ENCODE measurements around the gene PANK4.

Gene PANK4

GRCh38 chr1:2520206-2520605, 6.2 kb downstream of the PANK4 start:
- no peak overlapping the region for H3K4me3 ChIP-seq (ENCODE audit: low read depth, low read length)
- TF ChIP-seq, protein P1, sequence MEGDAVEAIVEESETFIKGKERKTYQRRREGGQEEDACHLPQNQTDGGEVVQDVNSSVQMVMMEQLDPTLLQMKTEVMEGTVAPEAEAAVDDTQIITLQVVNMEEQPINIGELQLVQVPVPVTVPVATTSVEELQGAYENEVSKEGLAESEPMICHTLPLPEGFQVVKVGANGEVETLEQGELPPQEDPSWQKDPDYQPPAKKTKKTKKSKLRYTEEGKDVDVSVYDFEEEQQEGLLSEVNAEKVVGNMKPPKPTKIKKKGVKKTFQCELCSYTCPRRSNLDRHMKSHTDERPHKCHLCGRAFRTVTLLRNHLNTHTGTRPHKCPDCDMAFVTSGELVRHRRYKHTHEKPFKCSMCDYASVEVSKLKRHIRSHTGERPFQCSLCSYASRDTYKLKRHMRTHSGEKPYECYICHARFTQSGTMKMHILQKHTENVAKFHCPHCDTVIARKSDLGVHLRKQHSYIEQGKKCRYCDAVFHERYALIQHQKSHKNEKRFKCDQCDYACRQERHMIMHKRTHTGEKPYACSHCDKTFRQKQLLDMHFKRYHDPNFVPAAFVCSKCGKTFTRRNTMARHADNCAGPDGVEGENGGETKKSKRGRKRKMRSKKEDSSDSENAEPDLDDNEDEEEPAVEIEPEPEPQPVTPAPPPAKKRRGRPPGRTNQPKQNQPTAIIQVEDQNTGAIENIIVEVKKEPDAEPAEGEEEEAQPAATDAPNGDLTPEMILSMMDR (IDR thresholded peaks at IDR 0.05; ENCODE audit: low read depth, low read length) = no peak

DNA sequence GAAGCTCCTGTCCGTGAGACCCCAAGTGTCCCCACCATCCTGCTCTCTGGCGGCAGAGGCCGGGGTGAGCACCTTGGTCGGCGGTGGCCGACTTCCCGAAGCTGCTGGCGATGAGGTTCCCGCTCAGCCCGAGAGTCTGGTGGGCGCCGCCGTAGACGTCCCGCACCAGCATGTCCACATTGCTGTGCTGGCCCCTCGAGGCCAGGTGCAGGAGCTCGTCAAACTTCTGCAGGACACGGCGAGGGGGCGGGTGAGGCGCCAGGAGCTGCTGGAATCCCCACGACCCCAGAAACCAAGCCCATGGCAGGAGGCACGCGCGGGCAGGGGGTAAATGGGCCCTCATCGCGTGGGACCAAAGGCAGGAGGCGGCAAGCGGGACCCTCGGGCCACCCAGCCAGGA, 6.7 kb downstream of the PANK4 start:
- TF ChIP-seq, protein P1 (IDR thresholded peaks at IDR 0.05; ENCODE audit: low read depth, low read length) = no peak

GRCh38 chr1:2519029-2519685, 7.2 kb downstream of the PANK4 start:
- TF ChIP-seq, protein P1 (IDR thresholded peaks at IDR 0.05; ENCODE audit: low read depth, low read length) = no peak
- H3K4me3 ChIP-seq (ENCODE audit: low read depth, low read length) = no peak overlapping the region

More for the DNA sequence above, 6.7 kb downstream of the PANK4 start:
- no peak overlapping the region for H3K4me3 ChIP-seq (ENCODE audit: low read depth, low read length)

DNA sequence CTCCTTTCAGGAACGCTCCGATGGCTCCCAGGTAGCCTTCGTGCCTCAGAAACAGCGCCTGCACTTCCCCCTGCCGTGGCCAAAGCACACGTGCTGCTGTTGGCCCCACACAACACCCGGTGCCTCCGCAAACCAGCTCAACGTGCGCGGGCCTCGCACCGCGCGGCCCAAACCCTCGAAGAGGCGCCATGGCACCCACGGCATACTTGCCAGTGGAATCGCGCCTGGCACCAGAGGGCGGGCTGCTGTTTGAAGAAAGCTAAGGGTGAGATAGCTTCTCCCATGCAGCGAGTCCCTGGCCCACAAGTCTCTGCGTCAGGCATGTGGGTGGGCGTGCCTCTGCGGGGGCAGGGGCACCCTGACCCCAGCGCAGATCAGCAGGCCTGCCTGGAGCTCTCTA, 7.9 kb downstream of the PANK4 start:
- no peak overlapping the region for H3K4me3 ChIP-seq (ENCODE audit: low read depth, low read length)

GRCh38 chr1:2517966-2518365, 8.4 kb downstream of the PANK4 start:
- no peak overlapping the region for H3K4me3 ChIP-seq (ENCODE audit: low read depth, low read length)
- TF ChIP-seq, protein P1 (IDR thresholded peaks at IDR 0.05; ENCODE audit: low read depth, low read length) = no peak

More for the DNA sequence above, 7.9 kb downstream of the PANK4 start:
- TF ChIP-seq, protein P1 (IDR thresholded peaks at IDR 0.05; ENCODE audit: low read depth, low read length) = no peak

GRCh38 chr1:2516946-2517345, 9.4 kb downstream of the PANK4 start:
- TF ChIP-seq, protein P1 (IDR thresholded peaks at IDR 0.05; ENCODE audit: low read depth, low read length) = no peak
- H3K4me3 ChIP-seq (ENCODE audit: low read depth, low read length) = no peak overlapping the region

GRCh38 chr1:2516124-2516523, 10.3 kb downstream of the PANK4 start:
- H3K4me3 ChIP-seq (ENCODE audit: low read depth, low read length) = no peak overlapping the region
- TF ChIP-seq, protein P1 (IDR thresholded peaks at IDR 0.05; ENCODE audit: low read depth, low read length) = no peak

Data from WI38 (cell line).